WTC11 (cell line): ENCODE results near the gene FBXO31. TPM values are rescaled to one million over a fixed set of nuclear protein-coding genes. Genes with fewer than 3 reads are reported as not detected.

Experiments used
- ATAC-seq: fragments of 200-7000 bp; cut with Tn5 transposase; 2 replicates; pipeline ENCODE4 v1.10.0; 2021; ENCODE audit warnings: mild to moderate bottlenecking, moderate library complexity
- CTCF ChIA-PET: fragments of 300-600 bp; sonication (Branson Sonifier 250); formaldehyde crosslinking; loops from one replicate; lab custom pipeline; 2021; ENCODE audit warnings: antibody characterized with exemption; lab: Charles Lee
- POLR2A ChIA-PET: fragments of 350-600 bp; sonication (Branson Sonifier 250); formaldehyde crosslinking; loops from one replicate; lab custom pipeline; 2021; ENCODE audit warnings: antibody characterized with exemption; lab: Charles Lee
- DNase-seq: peaks from one replicate; pipeline ENCODE4 v3.0.0; 2021; ENCODE audit warnings: low spot score
- H3K27ac Mint-ChIP-seq: 2 replicates; pipeline ENCODE4 v1.8.0; 2021; ENCODE audit warnings: mixed read lengths
- H3K27me3 Mint-ChIP-seq: 2 replicates; pipeline ENCODE4 v1.8.0; 2021; ENCODE audit warnings: low read depth, mild to moderate bottlenecking, moderate library complexity, mixed read lengths
- H3K36me3 Mint-ChIP-seq: 2 replicates; pipeline ENCODE4 v1.8.0; 2021; ENCODE audit warnings: mixed read lengths
- H3K4me1 Mint-ChIP-seq: 2 replicates; pipeline ENCODE4 v1.8.0; 2022; ENCODE audit warnings: mixed read lengths
- H3K4me3 Mint-ChIP-seq: 2 replicates; pipeline ENCODE4 v1.8.0; 2021; ENCODE audit warnings: mild to moderate bottlenecking, moderate library complexity, mixed read lengths
- H3K9me3 Mint-ChIP-seq: 2 replicates; pipeline ENCODE4 v1.8.0; 2021; ENCODE audit warnings: mixed read lengths
- CREB1 ChIP-seq: sonication (generic); formaldehyde crosslinking; IDR thresholded peaks from 2 replicates; pipeline ENCODE4 v1.8.0; 2023; ENCODE audit warnings: mild to moderate bottlenecking, missing genetic modification reagents
- CREM ChIP-seq: sonication (generic); formaldehyde crosslinking; IDR thresholded peaks from 2 replicates; pipeline ENCODE4 v1.8.1; 2022; ENCODE audit warnings: mild to moderate bottlenecking, missing genetic modification reagents, moderate library complexity
- ESRRA ChIP-seq: sonication (generic); formaldehyde crosslinking; IDR thresholded peaks from 2 replicates; pipeline ENCODE4 v1.8.1; 2022; ENCODE audit warnings: mild to moderate bottlenecking, missing genetic modification reagents, borderline replicate concordance
- FOXJ3 ChIP-seq: sonication (generic); formaldehyde crosslinking; IDR thresholded peaks from 2 replicates; pipeline ENCODE4 v1.9.0; 2021; ENCODE audit warnings: missing genetic modification reagents, mild to moderate bottlenecking, borderline replicate concordance
- FOXK1 ChIP-seq: sonication (generic); formaldehyde crosslinking; IDR thresholded peaks from 2 replicates; pipeline ENCODE4 v1.8.0; 2022; ENCODE audit warnings: mild to moderate bottlenecking, moderate library complexity, missing genetic modification reagents
- GABPB1 ChIP-seq: sonication (generic); formaldehyde crosslinking; IDR thresholded peaks from 2 replicates; pipeline ENCODE4 v1.8.1; 2023; ENCODE audit warnings: mild to moderate bottlenecking, missing genetic modification reagents
- IRF2 ChIP-seq: sonication (generic); formaldehyde crosslinking; IDR thresholded peaks from 2 replicates; pipeline ENCODE4 v1.8.0; 2022; ENCODE audit warnings: low read depth, missing genetic modification reagents, borderline replicate concordance
- JUN ChIP-seq: sonication (generic); formaldehyde crosslinking; IDR thresholded peaks from 2 replicates; pipeline ENCODE4 v1.8.0; 2023; ENCODE audit warnings: mild to moderate bottlenecking, missing genetic modification reagents
- MXD4 ChIP-seq: fragments of 250-450 bp; sonication (Bioruptor Pico); IDR thresholded peaks from 2 replicates; pipeline ENCODE4 v1.8.0; 2021; ENCODE audit warnings: mild to moderate bottlenecking, moderate library complexity, borderline replicate concordance
- NR1H2 ChIP-seq: sonication (generic); formaldehyde crosslinking; IDR thresholded peaks from 2 replicates; pipeline ENCODE4 v1.9.0; 2021; ENCODE audit warnings: mild to moderate bottlenecking, moderate library complexity, missing genetic modification reagents
- NR2C2 ChIP-seq: sonication (generic); formaldehyde crosslinking; IDR thresholded peaks from 2 replicates; pipeline ENCODE4 v1.8.0; 2022; ENCODE audit warnings: mild to moderate bottlenecking, missing genetic modification reagents
- NR3C1 ChIP-seq: sonication (generic); formaldehyde crosslinking; conservative IDR thresholded peaks from 2 replicates; pipeline ENCODE4 v1.8.1; 2023; ENCODE audit warnings: low read depth, mild to moderate bottlenecking, missing genetic modification reagents
- RORB ChIP-seq: fragments of 250-450 bp; sonication (Bioruptor Pico); IDR thresholded peaks from 2 replicates; pipeline ENCODE4 v1.9.0; 2021; ENCODE audit warnings: mild to moderate bottlenecking
- SMAD4 ChIP-seq: sonication (generic); formaldehyde crosslinking; IDR thresholded peaks from 2 replicates; pipeline ENCODE4 v1.8.0; 2022; ENCODE audit warnings: mild to moderate bottlenecking, missing genetic modification reagents
- TEAD4 ChIP-seq: sonication (generic); formaldehyde crosslinking; IDR thresholded peaks from 2 replicates; pipeline ENCODE4 v1.8.0; 2022; ENCODE audit warnings: mild to moderate bottlenecking, missing genetic modification reagents
- ZBTB43 ChIP-seq: sonication (generic); formaldehyde crosslinking; IDR thresholded peaks from 2 replicates; pipeline ENCODE4 v1.8.1; 2023; ENCODE audit warnings: mild to moderate bottlenecking, missing genetic modification reagents
- ZNF219 ChIP-seq: sonication (generic); formaldehyde crosslinking; IDR thresholded peaks from 2 replicates; pipeline ENCODE4 v1.8.0; 2023; ENCODE audit warnings: missing genetic modification reagents, mild to moderate bottlenecking, borderline replicate concordance
- ZNF317 ChIP-seq: sonication (generic); formaldehyde crosslinking; IDR thresholded peaks from 2 replicates; pipeline ENCODE4 v1.8.1; 2023; ENCODE audit warnings: low read depth, mild to moderate bottlenecking, moderate library complexity, missing genetic modification reagents, borderline replicate concordance
- ZNF423 ChIP-seq: fragments of 250-450 bp; sonication (Bioruptor Pico); IDR thresholded peaks from 2 replicates; pipeline ENCODE4 v2.1.2; 2022; ENCODE audit warnings: mild to moderate bottlenecking, moderate library complexity
- ZNF671 ChIP-seq: fragments of 250-450 bp; sonication (Bioruptor Pico); IDR thresholded peaks from 2 replicates; pipeline ENCODE4 v1.8.0; 2021; ENCODE audit warnings: mild to moderate bottlenecking
- total RNA-seq: library from RNA; stranded (reverse); gene quantifications from 3 replicates; pipeline ENCODE4 v1.2.3, GENCODE V29; 2021
- TF ChIP-seq, protein P1 (sequence below): sonication (generic); formaldehyde crosslinking; IDR thresholded peaks from 2 replicates; pipeline ENCODE4 v1.8.1; 2023; ENCODE audit warnings: mild to moderate bottlenecking, moderate library complexity, missing genetic modification reagents
- TF ChIP-seq, protein P2 (sequence below): sonication (generic); formaldehyde crosslinking; conservative IDR thresholded peaks from 2 replicates; pipeline ENCODE4 v1.8.1; 2023; ENCODE audit warnings: mild to moderate bottlenecking, low read depth, missing genetic modification reagents, moderate library complexity
- TF ChIP-seq, protein P3 (sequence below): sonication (generic); formaldehyde crosslinking; IDR thresholded peaks from 2 replicates; pipeline ENCODE4 v1.8.1; 2023; ENCODE audit warnings: mild to moderate bottlenecking, missing genetic modification reagents
- TF ChIP-seq, protein P4 (sequence below): sonication (generic); formaldehyde crosslinking; IDR thresholded peaks from 2 replicates; pipeline ENCODE4 v1.8.1; 2022; ENCODE audit warnings: low read depth, mild to moderate bottlenecking, moderate library complexity, missing genetic modification reagents, borderline replicate concordance
- TF ChIP-seq, protein P5 (sequence below): sonication (generic); formaldehyde crosslinking; IDR thresholded peaks from 2 replicates; pipeline ENCODE4 v1.8.0; 2022; ENCODE audit warnings: mild to moderate bottlenecking, missing genetic modification reagents
- TF ChIP-seq, protein P6 (sequence below): fragments of 250-450 bp; sonication (Bioruptor Pico); IDR thresholded peaks from 2 replicates; pipeline ENCODE4 v1.8.0; 2021; ENCODE audit warnings: mild to moderate bottlenecking

The FBXO31 gene
- total RNA-seq, 1 experiment from 2014 or later = 22.6 TPM

DNA sequence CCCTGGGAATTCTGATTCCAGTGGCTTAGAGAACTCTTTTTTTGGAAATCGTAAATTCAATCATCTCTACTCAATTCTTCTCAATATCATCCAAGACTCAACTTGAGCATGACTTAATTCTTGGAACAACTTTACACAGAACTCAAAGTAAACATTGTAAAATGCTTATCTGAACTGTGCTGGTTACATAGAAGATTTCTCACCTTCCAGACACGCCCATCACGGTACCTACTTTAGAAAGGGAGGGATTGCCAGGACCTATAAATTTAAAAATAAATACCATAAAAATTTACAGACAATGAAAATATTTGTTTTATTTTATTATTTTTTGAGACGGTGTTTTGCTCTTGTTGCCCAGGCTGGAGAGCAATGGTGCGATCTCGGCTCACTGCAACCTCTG lies 35.1 kb upstream of the FBXO31 start:
- CTCF ChIA-PET = no interaction called here
- peaks cover 52% of the 10 kb centered on the region for H3K36me3 Mint-ChIP-seq

GRCh38 chr16:87418216-87418615 lies 34.6 kb upstream of the FBXO31 start:
- no peak overlapping the region for H3K27ac Mint-ChIP-seq
- H3K4me1 Mint-ChIP-seq = peaks cover 8% of the 10 kb centered on the region
- ChIA-PET CTCF (no interaction called here), POLR2A (no interaction called here)
- no peaks in the 10 kb centered on the region for H3K9me3 Mint-ChIP-seq
- DNase-seq (no peak), ATAC-seq (no peak)
- no peak overlapping the region for H3K4me3 Mint-ChIP-seq
- H3K27me3 Mint-ChIP-seq = no peaks in the 10 kb centered on the region
- H3K36me3 Mint-ChIP-seq = peaks cover 53% of the 10 kb centered on the region
- TF ChIP-seq, protein P1, sequence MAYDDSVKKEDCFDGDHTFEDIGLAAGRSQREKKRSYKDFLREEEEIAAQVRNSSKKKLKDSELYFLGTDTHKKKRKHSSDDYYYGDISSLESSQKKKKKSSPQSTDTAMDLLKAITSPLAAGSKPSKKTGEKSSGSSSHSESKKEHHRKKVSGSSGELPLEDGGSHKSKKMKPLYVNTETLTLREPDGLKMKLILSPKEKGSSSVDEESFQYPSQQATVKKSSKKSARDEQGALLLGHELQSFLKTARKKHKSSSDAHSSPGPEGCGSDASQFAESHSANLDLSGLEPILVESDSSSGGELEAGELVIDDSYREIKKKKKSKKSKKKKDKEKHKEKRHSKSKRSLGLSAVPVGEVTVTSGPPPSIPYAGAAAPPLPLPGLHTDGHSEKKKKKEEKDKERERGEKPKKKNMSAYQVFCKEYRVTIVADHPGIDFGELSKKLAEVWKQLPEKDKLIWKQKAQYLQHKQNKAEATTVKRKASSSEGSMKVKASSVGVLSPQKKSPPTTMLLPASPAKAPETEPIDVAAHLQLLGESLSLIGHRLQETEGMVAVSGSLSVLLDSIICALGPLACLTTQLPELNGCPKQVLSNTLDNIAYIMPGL (CRISPR knock-in tag) = no peak
- TF ChIP-seq, protein P2, sequence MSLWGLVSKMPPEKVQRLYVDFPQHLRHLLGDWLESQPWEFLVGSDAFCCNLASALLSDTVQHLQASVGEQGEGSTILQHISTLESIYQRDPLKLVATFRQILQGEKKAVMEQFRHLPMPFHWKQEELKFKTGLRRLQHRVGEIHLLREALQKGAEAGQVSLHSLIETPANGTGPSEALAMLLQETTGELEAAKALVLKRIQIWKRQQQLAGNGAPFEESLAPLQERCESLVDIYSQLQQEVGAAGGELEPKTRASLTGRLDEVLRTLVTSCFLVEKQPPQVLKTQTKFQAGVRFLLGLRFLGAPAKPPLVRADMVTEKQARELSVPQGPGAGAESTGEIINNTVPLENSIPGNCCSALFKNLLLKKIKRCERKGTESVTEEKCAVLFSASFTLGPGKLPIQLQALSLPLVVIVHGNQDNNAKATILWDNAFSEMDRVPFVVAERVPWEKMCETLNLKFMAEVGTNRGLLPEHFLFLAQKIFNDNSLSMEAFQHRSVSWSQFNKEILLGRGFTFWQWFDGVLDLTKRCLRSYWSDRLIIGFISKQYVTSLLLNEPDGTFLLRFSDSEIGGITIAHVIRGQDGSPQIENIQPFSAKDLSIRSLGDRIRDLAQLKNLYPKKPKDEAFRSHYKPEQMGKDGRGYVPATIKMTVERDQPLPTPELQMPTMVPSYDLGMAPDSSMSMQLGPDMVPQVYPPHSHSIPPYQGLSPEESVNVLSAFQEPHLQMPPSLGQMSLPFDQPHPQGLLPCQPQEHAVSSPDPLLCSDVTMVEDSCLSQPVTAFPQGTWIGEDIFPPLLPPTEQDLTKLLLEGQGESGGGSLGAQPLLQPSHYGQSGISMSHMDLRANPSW (CRISPR knock-in tag) = no peak
- TF ChIP-seq NR3C1 (no peak), ZNF671 (CRISPR knock-in tag) (no peak), ZNF317 (CRISPR knock-in tag) (no peak), ZNF423 (no peak), GABPB1 (CRISPR knock-in tag) (no peak)
- TF ChIP-seq, protein P3, sequence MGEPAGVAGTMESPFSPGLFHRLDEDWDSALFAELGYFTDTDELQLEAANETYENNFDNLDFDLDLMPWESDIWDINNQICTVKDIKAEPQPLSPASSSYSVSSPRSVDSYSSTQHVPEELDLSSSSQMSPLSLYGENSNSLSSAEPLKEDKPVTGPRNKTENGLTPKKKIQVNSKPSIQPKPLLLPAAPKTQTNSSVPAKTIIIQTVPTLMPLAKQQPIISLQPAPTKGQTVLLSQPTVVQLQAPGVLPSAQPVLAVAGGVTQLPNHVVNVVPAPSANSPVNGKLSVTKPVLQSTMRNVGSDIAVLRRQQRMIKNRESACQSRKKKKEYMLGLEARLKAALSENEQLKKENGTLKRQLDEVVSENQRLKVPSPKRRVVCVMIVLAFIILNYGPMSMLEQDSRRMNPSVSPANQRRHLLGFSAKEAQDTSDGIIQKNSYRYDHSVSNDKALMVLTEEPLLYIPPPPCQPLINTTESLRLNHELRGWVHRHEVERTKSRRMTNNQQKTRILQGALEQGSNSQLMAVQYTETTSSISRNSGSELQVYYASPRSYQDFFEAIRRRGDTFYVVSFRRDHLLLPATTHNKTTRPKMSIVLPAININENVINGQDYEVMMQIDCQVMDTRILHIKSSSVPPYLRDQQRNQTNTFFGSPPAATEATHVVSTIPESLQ (CRISPR knock-in tag) = no peak
- TF ChIP-seq, protein P4, sequence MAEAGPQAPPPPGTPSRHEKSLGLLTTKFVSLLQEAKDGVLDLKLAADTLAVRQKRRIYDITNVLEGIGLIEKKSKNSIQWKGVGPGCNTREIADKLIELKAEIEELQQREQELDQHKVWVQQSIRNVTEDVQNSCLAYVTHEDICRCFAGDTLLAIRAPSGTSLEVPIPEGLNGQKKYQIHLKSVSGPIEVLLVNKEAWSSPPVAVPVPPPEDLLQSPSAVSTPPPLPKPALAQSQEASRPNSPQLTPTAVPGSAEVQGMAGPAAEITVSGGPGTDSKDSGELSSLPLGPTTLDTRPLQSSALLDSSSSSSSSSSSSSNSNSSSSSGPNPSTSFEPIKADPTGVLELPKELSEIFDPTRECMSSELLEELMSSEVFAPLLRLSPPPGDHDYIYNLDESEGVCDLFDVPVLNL (CRISPR knock-in tag) = no peak

More for the DNA sequence above, 35.1 kb upstream of the FBXO31 start:
- POLR2A ChIA-PET = no interaction called here
- TF ChIP-seq SMAD4 (CRISPR knock-in tag) (no peak), ZNF219 (CRISPR knock-in tag) (no peak), JUN (CRISPR knock-in tag) (no peak), ZBTB43 (CRISPR knock-in tag) (no peak), FOXK1 (CRISPR knock-in tag) (no peak), NR2C2 (CRISPR knock-in tag) (no peak), ESRRA (CRISPR knock-in tag) (no peak), TEAD4 (no peak), RORB (CRISPR knock-in tag) (no peak), MXD4 (CRISPR knock-in tag) (no peak), CREM (CRISPR knock-in tag) (no peak), FOXJ3 (CRISPR knock-in tag) (no peak), NR1H2 (CRISPR knock-in tag) (no peak), CREB1 (CRISPR knock-in tag) (no peak), IRF2 (CRISPR knock-in tag) (no peak)
- TF ChIP-seq, protein P5, sequence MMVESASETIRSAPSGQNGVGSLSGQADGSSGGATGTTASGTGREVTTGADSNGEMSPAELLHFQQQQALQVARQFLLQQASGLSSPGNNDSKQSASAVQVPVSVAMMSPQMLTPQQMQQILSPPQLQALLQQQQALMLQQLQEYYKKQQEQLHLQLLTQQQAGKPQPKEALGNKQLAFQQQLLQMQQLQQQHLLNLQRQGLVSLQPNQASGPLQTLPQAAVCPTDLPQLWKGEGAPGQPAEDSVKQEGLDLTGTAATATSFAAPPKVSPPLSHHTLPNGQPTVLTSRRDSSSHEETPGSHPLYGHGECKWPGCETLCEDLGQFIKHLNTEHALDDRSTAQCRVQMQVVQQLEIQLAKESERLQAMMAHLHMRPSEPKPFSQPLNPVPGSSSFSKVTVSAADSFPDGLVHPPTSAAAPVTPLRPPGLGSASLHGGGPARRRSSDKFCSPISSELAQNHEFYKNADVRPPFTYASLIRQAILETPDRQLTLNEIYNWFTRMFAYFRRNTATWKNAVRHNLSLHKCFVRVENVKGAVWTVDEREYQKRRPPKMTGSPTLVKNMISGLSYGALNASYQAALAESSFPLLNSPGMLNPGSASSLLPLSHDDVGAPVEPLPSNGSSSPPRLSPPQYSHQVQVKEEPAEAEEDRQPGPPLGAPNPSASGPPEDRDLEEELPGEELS = no peak
- TF ChIP-seq, protein P1 (CRISPR knock-in tag) = no peak
- TF ChIP-seq, protein P6, sequence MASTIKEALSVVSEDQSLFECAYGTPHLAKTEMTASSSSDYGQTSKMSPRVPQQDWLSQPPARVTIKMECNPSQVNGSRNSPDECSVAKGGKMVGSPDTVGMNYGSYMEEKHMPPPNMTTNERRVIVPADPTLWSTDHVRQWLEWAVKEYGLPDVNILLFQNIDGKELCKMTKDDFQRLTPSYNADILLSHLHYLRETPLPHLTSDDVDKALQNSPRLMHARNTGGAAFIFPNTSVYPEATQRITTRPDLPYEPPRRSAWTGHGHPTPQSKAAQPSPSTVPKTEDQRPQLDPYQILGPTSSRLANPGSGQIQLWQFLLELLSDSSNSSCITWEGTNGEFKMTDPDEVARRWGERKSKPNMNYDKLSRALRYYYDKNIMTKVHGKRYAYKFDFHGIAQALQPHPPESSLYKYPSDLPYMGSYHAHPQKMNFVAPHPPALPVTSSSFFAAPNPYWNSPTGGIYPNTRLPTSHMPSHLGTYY (CRISPR knock-in tag) = no peak
- peaks cover 9% of the 10 kb centered on the region for H3K4me1 Mint-ChIP-seq
- DNase-seq = no peak
- H3K27me3 Mint-ChIP-seq = no peaks in the 10 kb centered on the region
- no peak overlapping the region for H3K4me3 Mint-ChIP-seq
- no peak for ATAC-seq
- no peak overlapping the region for H3K27ac Mint-ChIP-seq
- H3K9me3 Mint-ChIP-seq = no peaks in the 10 kb centered on the region
